Ovary (tissue), 3 donors: ENCODE measurements around the gene RGP1.

Experiments
- POLR2A ChIP-seq: fragments of 450-650 bp; IDR thresholded peaks from one replicate; pipeline ENCODE4 v1.6.1; 2017; ENCODE audit warnings: antibody characterized with exemption, mild to moderate bottlenecking, moderate library complexity
- TF ChIP-seq, protein P1 (sequence below), 3 donors: fragments of 450-650 bp in 2 of 3; fragments of 200-600 bp in 1 of 3; IDR thresholded peaks; one replicate each; pipeline versions ENCODE4 v1.5.1 to v1.8.0; 2016 to 2022; ENCODE audit warnings: antibody characterized with exemption in 3 of 3, mild to moderate bottlenecking in 1 of 3
- donor health status: DM: no; HTN: no; CAD: no.

DNA sequence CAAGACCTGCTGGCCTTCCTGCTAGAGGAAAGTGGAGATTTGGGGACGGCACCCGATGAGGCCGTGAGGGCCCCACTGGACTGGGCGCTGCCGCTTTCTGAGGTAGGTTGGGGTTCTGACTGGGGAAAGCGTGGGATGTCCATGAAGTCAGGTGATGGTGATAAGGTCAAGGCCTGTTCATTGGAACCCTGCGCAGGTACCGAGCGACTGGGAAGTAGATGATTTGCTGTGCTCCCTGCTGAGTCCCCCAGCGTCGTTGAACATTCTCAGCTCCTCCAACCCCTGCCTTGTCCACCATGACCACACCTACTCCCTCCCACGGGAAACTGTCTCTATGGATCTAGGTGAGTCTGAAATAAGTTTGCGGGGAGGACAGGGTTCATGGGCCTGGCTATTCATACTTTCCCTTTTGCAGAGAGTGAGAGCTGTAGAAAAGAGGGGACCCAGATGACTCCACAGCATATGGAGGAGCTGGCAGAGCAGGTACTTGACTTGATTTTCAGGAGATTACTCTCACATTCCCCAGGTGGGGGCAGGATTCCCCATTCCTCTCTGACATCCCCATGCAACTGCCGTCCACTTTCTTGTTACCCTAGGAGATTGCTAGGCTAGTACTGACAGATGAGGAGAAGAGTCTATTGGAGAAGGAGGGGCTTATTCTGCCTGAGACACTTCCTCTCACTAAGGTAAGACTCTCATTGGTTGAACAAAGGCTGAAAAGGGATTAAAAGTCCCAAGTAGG is 16.1 kb upstream of the RGP1 start:
- TF ChIP-seq, protein P1, sequence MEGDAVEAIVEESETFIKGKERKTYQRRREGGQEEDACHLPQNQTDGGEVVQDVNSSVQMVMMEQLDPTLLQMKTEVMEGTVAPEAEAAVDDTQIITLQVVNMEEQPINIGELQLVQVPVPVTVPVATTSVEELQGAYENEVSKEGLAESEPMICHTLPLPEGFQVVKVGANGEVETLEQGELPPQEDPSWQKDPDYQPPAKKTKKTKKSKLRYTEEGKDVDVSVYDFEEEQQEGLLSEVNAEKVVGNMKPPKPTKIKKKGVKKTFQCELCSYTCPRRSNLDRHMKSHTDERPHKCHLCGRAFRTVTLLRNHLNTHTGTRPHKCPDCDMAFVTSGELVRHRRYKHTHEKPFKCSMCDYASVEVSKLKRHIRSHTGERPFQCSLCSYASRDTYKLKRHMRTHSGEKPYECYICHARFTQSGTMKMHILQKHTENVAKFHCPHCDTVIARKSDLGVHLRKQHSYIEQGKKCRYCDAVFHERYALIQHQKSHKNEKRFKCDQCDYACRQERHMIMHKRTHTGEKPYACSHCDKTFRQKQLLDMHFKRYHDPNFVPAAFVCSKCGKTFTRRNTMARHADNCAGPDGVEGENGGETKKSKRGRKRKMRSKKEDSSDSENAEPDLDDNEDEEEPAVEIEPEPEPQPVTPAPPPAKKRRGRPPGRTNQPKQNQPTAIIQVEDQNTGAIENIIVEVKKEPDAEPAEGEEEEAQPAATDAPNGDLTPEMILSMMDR (IDR thresholded peaks at IDR 0.05) = no peak
- no peak for TF ChIP-seq POLR2A
